ENCODE data around the gene BRSK2. TPM values are rescaled to one million over a fixed set of nuclear protein-coding genes. Genes with fewer than 3 reads are reported as not detected.
A peak's percentile ranks its signal among the peaks of the same experiment; 100 is the strongest.
"Not testable (repeated sequence)": the region's sequence is repeated elsewhere in the genome, so short reads cannot be mapped to it uniquely, and the experiment has no call there.

BRSK2 gene
- total RNA-seq: under 1 TPM in 2 of 4 donors, not detected in 2; 0.23 to 0.68 TPM

- TF ChIP-seq CTCF (IDR thresholded peaks at IDR 0.05) (no peak), POLR2A (IDR thresholded peaks at IDR 0.05) (no peak)
- no peak for DNase-seq (ENCODE audit: low spot score in 2 of 2)
- intact Hi-C loops (cut with DNase I; ENCODE audit: low total_unique reads): no loop called here
- no peak within 1 kb of the TSS for H3K4me3 ChIP-seq (ENCODE audit: low read depth, poor library complexity, severe bottlenecking)
- 0 to 3% methylated on average over 7 to 14 of the region's 119 CpGs for WGBS, 2 donors
These were observed at the start of gene BRSK2 for GRCh38 chr11:1389932-1390568. Gene BRSK2, plus strand, starts transcription at chr11:1389934. Its CDS starts 351 bp downstream, at chr11:1390285.

DNA sequence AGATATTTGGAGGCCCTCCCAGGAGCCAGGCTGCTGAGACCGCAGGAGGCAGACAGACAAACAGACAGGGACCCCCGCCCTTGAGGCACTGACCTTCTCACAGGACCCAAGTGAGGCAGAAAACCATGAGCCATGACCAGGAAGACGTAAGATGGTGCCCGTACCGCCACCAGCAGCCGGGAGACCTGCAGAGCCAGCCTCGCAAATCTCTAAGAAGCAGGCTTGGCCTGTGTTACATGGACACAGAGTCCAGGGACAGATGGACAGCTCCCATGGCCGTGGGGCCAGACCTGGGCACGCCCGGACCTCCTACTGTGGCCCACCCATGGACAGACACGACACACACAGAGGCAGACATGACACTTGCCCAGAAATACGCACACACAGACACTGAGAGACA lies 49.6 kb upstream of the BRSK2 start:
- 79% methylated on average over 12 of the region's 12 CpGs for WGBS, 2 donors
- H3K4me3 ChIP-seq (ENCODE audit: low read depth, poor library complexity, severe bottlenecking): no peak overlapping the region
- TF ChIP-seq CTCF (IDR thresholded peaks at IDR 0.05) (no peak), POLR2A (IDR thresholded peaks at IDR 0.05) (no peak)
- intact Hi-C loops (cut with DNase I; ENCODE audit: low total_unique reads): no loop called here
- DNase-seq (ENCODE audit: low spot score in 2 of 2): no peak

- intact Hi-C loops (cut with DNase I; ENCODE audit: low total_unique reads); H3K4me3 ChIP-seq (ENCODE audit: low read depth, poor library complexity, severe bottlenecking): not testable (repeated sequence)
- DNase-seq (ENCODE audit: low spot score in 2 of 2): peak in 1 of 2 donors; percentile 57
- 79% methylated on average over 9 to 10 of the region's 10 CpGs for WGBS, 2 donors
These were observed 48.5 kb upstream of the BRSK2 start for GRCh38 chr11:1341226-1341625.

DNA sequence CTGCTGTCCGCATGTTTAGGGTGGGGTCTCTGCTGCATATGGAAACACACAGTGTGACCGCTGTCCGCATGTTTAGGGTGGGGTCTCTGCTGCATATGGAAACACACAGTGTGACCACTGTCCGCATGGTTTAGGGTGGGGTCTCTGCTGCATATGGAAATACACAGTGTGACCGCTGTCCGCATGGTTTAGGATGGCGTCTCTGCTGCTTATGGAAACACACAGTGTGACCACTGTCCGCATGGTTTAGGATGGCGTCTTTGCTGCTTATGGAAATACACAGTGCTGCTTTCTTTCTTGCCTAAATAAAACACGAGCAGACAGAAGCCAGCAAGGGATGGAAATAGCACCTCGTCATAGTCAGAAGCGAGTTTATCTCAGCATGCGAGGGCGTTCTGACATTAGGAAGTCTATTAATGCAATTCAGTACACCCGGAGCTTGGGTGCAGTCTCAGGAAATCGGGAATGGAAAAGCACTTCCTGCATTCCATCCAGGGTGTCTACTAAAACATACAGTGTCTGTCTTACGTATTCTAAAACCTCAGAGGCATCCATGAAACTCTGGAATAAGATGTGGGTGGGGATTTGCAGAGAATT lies 47.7 kb upstream of the BRSK2 start:
- 42 to 45% methylated on average over 17 of the region's 17 CpGs for WGBS, 2 donors
- no peak overlapping the region for H3K4me3 ChIP-seq (ENCODE audit: low read depth, poor library complexity, severe bottlenecking)
- intact Hi-C loops (cut with DNase I; ENCODE audit: low total_unique reads): no loop called here
- TF ChIP-seq POLR2A (IDR thresholded peaks at IDR 0.05) (no peak), CTCF (IDR thresholded peaks at IDR 0.05) (no peak)
- peak in 1 of 2 donors; percentile 25 for DNase-seq (ENCODE audit: low spot score in 2 of 2)

DNA sequence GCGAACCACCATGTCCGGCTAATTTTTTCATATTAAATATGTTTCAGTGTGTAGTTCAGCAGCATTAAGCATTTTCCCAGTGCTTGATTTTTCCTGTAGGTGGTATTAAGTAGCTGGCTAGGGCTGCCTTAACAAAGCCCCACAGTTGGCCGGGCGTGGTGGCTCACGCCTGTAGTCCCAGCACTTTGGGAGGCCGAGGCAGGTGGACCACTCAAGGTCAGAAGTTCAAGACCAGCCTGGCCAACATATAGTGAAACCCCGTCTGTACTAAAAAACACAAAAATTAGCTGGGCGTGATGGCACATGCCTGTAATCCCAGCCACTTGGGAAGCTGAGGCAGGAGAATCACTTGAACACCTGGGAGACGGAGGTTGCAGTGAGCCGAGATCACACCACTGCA lies 46.8 kb upstream of the BRSK2 start:
- intact Hi-C loops (cut with DNase I; ENCODE audit: low total_unique reads): no loop called here
- H3K4me3 ChIP-seq (ENCODE audit: low read depth, poor library complexity, severe bottlenecking): no peak overlapping the region
- peak in 1 of 2 donors; percentile 53 for DNase-seq (ENCODE audit: low spot score in 2 of 2)
- TF ChIP-seq POLR2A (IDR thresholded peaks at IDR 0.05): no peak
- TF ChIP-seq CTCF (IDR thresholded peaks at IDR 0.05): no peak
- 86% methylated on average over 10 of the region's 10 CpGs for WGBS, 2 donors

DNA sequence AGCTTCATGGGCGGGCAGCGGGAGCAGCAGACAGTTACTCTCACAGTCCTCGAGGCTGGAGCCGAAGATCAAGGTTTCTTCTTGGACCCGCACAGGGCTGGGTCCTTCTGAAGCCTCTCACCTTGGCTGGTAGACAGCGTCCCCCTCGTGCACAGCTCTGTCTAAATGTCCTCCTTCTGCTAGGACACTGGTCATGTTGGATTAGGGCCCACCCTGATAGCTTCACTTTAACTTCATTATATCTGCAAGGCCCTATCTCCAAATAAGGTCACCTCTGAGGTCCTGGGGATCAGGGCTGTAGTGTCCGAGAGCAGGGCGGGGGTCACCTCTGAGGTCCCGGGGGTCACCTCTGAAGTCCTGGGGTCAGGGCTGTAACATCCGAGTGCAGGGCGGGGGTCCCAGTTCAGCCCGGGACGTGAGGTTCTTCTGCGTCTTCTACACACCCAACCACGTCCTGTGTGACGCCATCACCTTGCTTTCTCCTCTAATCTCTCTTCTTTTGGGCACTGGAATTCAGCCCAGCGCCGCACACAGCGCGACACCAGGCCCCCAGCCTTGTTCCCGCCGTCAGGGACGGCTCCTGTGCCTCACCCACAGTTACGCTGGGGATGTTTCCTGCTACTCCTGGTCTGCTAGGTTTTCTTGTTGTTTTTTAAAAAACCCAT lies 46.2 kb upstream of the BRSK2 start:
- intact Hi-C loops (cut with DNase I; ENCODE audit: low total_unique reads): no loop called here
- peak in 1 of 2 donors; percentile 80 for DNase-seq (ENCODE audit: low spot score in 2 of 2)
- TF ChIP-seq POLR2A (IDR thresholded peaks at IDR 0.05) (no peak), CTCF (IDR thresholded peaks at IDR 0.05) (no peak)
- H3K4me3 ChIP-seq (ENCODE audit: low read depth, poor library complexity, severe bottlenecking): no peak overlapping the region
- WGBS, 2 donors: 77 to 83% methylated on average over 25 of the region's 25 CpGs
